Ishikawa (cell line): ENCODE measurements around the gene TRPM3.

Source experiments
- YY1 ChIP-seq: IDR thresholded peaks from 2 replicates; pipeline ENCODE4 v1.6.1; 2012; ENCODE audit warnings: low read depth
- TF ChIP-seq, protein P1 (sequence below): IDR thresholded peaks from 2 replicates; pipeline ENCODE4 v1.6.1; 2012
- TF ChIP-seq, protein P2 (sequence below): IDR thresholded peaks from 2 replicates; pipeline ENCODE4 v1.6.1; 2012

DNA sequence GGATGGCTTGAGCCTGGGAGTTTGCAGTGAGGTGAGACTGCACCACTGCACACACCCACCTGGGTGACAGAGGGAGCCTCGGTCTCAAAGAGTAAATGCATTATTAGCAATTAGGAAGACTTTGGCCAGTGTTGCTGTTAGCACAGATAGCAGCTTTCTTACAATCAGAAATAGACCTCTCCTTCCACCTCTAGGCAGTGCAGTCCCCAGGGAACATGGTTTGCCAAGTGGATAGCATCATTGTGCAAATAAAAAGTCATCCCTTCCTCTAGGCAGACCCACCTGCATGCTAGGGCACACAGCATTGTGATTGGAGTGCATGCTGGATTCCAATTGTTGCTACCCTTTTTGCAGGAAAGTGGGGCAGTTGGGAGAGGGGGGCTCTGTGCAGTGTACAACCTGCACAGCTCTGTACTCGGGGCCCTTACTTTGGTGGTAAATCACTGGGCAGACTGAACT, 629.1 kb downstream of the TRPM3 start:
- TF ChIP-seq, protein P1, sequence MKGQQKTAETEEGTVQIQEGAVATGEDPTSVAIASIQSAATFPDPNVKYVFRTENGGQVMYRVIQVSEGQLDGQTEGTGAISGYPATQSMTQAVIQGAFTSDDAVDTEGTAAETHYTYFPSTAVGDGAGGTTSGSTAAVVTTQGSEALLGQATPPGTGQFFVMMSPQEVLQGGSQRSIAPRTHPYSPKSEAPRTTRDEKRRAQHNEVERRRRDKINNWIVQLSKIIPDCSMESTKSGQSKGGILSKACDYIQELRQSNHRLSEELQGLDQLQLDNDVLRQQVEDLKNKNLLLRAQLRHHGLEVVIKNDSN, result no peak
- TF ChIP-seq, protein P2, sequence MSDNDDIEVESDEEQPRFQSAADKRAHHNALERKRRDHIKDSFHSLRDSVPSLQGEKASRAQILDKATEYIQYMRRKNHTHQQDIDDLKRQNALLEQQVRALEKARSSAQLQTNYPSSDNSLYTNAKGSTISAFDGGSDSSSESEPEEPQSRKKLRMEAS, result no peak
- TF ChIP-seq YY1, result no peak
